NT2/D1 (cell line): ENCODE measurements around the gene NELFB.

Experiments
- DNase-seq: peaks from one replicate; pipeline ENCODE4 v3.0.0-alpha.2; 2011; ENCODE audit warnings: low read depth, low spot score
- H3K27me3 ChIP-seq: 2 replicates; pipeline ENCODE4 v1.6.0; 2011; ENCODE audit warnings: mild to moderate bottlenecking; ENCODE audit not compliant: insufficient read length, insufficient read depth
- H3K36me3 ChIP-seq: 2 replicates; pipeline ENCODE4 v1.6.1; 2011; ENCODE audit warnings: mild to moderate bottlenecking, low read length, mixed read lengths; ENCODE audit not compliant: insufficient read depth, insufficient read length
- H3K4me1 ChIP-seq: 2 replicates; pipeline ENCODE4 v1.5.1; 2011; ENCODE audit not compliant: insufficient read depth, insufficient read length
- H3K4me3 ChIP-seq: 2 replicates; pipeline ENCODE4 v1.5.1; 2011; ENCODE audit warnings: low read depth; ENCODE audit not compliant: insufficient read length
- H3K9ac ChIP-seq: 2 replicates; pipeline ENCODE4 v1.6.0; 2011; ENCODE audit warnings: low read depth; ENCODE audit not compliant: insufficient read length
- H3K9me3 ChIP-seq: 2 replicates; pipeline ENCODE4 v1.5.1; 2011; ENCODE audit warnings: mild to moderate bottlenecking, low read length; ENCODE audit not compliant: insufficient read depth
- SUZ12 ChIP-seq: IDR thresholded peaks from 2 replicates; pipeline ENCODE4 v1.6.1; 2011; ENCODE audit not compliant: insufficient read length, insufficient read depth; ENCODE audit errors: extremely low read depth
- YY1 ChIP-seq: IDR thresholded peaks from 2 replicates; pipeline ENCODE4 v1.6.1; 2011; ENCODE audit not compliant: insufficient read length, insufficient read depth
- ZNF274 ChIP-seq: IDR thresholded peaks from 2 replicates; pipeline ENCODE4 v1.6.1; 2011; ENCODE audit warnings: mild to moderate bottlenecking, low read depth, low read length

NELFB gene

DNA sequence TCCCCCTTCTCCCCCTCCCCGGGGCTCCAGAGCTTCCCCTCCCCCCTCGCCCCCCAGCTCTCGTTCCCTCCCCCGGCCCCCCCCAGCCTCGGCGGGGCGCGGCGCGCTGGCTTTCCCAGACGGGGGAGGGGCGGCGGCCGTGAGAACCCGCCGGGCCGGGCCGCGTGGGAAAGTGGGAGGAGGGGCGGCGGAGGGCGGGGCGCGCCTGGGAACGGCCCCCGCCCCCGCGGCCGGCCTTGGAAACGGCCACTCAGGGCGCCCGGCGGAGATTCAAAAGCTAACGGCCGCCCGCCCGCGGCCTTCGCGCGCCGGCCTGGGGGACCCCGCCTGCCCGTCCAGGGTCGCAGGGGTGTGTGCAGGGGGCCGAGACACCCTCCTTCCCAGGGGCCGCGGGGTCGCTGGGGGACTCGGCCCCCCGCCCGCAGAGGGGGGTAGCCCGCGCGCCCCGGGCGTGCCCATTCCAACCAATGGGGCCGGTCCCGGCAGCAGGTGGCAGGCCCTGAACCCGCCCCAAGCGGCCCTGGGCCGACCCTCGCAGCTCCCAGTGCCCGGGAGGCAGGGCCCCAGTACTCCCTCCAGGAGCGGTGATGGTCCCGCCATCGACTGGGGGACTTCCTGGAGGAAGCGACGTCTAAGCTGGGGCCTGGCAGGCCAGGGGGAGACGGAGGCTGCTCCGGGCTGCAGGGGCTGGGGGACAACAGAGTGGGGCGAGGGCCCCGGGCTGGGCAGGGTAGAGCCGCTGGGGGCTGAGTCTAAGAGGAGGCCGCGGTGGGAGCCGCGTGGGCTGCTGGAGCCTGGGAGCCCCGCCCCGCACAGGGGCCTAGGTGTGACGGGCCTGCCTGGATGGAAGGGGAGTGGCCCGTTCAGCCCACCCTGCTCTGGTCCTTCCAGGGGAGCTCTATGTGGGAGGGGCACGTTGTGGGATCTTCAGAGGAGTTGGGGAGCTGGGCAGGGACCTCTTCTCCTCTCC is 61.2 kb downstream of the NELFB start:
- Histone ChIP-seq H3K4me1 (peaks cover 49% of the 10 kb centered on the region), H3K27me3 (no peaks in the 10 kb centered on the region), H3K9me3 (no peaks in the 10 kb centered on the region), H3K9ac (peak overlapping the region; percentile 54), H3K36me3 (no peaks in the 10 kb centered on the region), H3K4me3 (peak overlapping the region; percentile 27)
- no peak for TF ChIP-seq SUZ12
- no peak for TF ChIP-seq ZNF274
- TF ChIP-seq YY1, result no peak
- DNase-seq, result no peak

DNA sequence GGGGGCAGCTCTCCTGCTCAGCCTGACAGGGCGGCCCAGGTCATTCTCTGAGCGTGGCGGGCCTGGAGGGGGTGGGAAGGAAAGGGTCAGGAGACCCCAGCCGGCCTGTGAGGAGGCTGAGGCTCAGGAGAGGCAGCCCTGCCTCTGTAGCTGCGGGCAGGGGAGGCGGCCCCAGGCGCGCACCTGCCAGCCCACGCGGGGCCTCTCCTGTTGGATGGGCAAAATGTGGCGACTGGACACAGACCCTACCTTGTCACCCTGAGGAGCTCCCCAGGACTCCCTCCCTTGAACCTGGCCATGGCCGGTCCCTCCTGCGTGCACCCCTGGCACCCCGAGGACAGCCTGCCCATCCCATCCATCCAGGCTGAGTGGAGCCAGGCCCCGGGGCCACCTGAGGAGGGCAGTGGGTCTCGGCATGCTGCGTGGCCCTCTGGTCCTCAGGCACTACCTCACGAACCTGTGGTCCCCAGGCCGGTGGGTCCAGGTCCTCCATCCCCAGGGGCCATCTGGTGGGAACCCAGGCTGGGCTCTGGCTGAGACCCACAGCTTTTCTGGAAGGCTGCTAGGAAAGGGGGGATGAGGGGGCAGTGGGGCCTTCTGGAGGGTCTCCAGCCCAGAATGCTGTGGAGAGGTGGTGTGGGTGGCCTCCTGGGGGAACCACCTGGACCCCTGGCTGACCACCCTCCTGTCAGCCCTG is 62.0 kb downstream of the NELFB start:
- no peak overlapping the region for H3K4me3 ChIP-seq
- H3K36me3 ChIP-seq, result no peaks in the 10 kb centered on the region
- no peak for DNase-seq
- H3K9me3 ChIP-seq, result no peaks in the 10 kb centered on the region
- H3K4me1 ChIP-seq, result peaks cover 52% of the 10 kb centered on the region
- TF ChIP-seq ZNF274, result no peak
- TF ChIP-seq YY1, result no peak
- no peak for TF ChIP-seq SUZ12
- peak overlapping the region; percentile 54 for H3K9ac ChIP-seq
- peaks cover 7% of the 10 kb centered on the region for H3K27me3 ChIP-seq

DNA sequence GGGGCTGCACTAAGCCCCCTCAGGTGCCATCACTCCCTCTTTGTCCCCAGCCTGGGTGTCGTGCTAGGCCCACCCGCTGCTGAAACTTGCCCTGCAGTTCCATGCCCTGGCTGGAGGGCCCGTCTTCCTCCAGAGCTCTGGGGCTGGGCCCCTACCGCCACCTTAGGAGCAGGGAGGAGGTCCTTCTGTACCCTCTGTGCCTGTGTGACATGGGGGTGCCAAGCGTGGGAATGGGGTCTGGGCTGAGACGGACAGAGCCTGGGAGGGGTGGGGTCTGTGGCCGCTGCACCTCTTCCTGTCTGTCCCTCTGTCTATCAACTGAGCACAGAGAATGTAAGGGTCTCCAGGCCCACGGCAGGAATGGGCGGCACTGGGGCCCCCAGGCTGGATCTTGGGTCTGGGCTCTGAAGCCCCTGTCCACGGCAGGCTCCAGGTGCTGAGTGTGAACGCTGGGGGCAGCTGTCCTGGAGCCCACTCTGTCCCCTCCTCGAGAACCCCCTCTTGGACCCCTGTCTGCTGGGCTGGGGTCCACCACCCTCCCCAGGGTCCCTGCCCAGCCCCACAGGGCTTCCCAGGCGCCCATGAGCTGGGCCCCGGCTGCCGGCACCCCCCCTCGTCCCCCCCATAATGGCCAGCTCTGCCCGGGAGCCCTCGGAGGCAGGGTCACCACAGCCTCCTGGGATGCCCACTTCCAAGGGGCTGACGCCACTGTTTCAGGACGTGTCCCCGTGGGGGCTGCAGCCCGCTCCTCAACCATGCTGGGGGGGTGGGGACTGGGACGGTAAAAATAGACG is 62.8 kb downstream of the NELFB start:
- DNase-seq, result no peak
- Histone ChIP-seq H3K4me3 (no peak overlapping the region), H3K9ac (no peak overlapping the region), H3K9me3 (no peaks in the 10 kb centered on the region), H3K36me3 (no peaks in the 10 kb centered on the region), H3K4me1 (peaks cover 52% of the 10 kb centered on the region), H3K27me3 (peaks cover 10% of the 10 kb centered on the region)
- no peak for TF ChIP-seq ZNF274
- TF ChIP-seq SUZ12, result no peak
- TF ChIP-seq YY1, result no peak

DNA sequence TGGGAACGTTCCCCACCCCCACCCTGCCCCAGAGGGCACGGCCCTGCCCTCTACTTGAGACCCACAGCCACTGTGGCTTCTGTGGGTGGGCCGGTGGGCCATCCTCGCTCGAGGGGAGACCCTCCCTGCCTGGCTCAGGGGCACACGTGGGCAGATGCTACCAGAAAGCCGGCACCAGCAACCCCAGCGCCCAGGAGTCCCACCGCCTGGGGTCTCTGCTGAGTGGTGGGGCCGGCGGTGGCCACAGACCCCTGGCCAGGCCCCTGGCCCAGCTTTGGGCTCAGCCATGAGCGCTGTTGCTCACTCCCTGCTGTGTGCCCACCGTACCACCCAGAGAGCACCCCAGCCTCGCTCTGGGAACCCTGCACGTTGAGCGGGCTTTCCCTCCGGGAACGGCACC is 63.5 kb downstream of the NELFB start:
- peak overlapping the region; percentile 0 for H3K9ac ChIP-seq
- peaks cover 48% of the 10 kb centered on the region for H3K4me1 ChIP-seq
- no peak for TF ChIP-seq YY1
- TF ChIP-seq ZNF274, result no peak
- no peak for TF ChIP-seq SUZ12
- H3K27me3 ChIP-seq, result peaks cover 10% of the 10 kb centered on the region
- no peak for DNase-seq
- no peaks in the 10 kb centered on the region for H3K9me3 ChIP-seq
- no peak overlapping the region for H3K4me3 ChIP-seq
- no peaks in the 10 kb centered on the region for H3K36me3 ChIP-seq

DNA sequence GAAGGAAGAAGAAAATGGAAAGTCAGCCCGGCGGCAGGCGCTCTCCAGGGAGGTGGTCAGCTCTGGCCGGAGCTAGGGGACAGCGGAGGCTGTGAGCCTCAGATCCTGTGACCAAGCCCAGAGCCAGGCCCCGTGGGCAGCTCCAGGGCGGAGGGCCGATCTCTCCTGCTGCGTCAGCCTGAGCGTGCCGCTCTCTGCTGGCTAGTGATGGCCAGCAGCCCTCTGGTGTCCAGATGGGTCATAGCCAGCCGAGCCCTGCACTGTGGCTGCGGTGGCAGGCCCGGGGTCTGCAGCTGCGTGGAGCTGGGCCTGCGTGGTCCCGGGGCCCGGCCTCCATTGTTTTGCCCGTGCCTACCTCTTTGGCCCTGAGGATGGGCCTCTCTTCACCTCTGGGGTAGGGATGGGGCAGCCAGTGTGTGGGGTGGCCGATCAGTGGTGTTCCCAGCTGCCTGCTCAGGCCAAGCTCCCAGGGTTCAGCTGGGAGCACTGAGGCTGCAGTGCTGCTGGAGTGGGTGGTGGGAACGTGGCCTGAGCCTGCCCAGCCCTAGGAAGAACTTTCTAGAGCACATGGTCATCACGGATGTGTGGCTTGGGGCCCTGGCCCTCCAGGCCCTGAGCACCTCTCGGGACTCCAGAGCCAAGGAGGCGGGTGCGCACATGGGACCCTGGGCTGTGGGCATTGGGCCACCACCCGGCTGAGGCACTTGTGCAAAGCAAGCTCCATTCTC is 64.0 kb downstream of the NELFB start:
- H3K9me3 ChIP-seq, result no peaks in the 10 kb centered on the region
- H3K36me3 ChIP-seq, result no peaks in the 10 kb centered on the region
- no peak overlapping the region for H3K4me3 ChIP-seq
- peak overlapping the region; percentile 0 for H3K9ac ChIP-seq
- H3K27me3 ChIP-seq, result peaks cover 10% of the 10 kb centered on the region
- no peak for DNase-seq
- no peak for TF ChIP-seq ZNF274
- peaks cover 44% of the 10 kb centered on the region for H3K4me1 ChIP-seq

DNA sequence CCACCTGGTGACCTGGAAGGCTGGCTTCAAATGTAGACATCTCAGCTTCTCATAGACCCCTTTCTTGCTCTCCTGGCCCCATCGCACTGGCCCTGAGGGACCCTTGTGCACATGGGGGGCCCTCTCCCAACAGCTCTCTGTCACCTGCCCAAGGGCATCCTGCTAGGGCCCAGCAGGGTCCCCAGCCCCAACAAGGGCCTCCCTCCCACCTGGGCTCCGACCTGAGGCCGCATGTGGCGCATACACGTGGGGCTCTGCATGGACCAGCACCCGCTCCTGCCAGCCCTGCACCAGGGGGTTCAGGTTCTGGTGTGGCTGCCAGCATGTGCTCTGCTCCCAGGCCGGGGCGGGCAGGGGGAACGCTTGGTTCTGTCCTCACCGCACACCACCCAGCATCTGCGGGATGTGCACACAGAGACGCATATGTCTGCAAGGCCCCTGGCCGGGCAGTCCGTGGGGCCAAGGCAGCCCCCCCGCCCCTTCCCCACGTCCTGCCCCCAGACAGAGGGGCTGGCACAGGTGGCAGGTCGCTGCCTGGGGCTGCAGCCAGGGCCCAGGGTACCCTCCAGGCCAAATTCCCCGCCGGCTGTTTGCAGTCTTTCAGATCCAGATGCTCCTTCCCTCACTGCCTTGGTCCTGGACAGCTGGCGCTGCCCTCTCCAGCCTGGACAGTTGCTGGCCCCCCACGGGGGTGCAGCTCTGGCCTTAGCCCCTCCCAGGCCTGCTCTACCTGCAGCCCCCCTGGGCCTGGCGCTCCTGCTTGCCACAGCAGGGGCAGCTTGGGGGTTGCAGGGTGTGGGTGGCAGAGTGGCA is 64.8 kb downstream of the NELFB start:
- H3K9ac ChIP-seq, result peak overlapping the region; percentile 33
- no peaks in the 10 kb centered on the region for H3K9me3 ChIP-seq
- peaks cover 10% of the 10 kb centered on the region for H3K27me3 ChIP-seq
- no peak for DNase-seq
- no peaks in the 10 kb centered on the region for H3K36me3 ChIP-seq
- TF ChIP-seq SUZ12 (no peak), YY1 (no peak), ZNF274 (no peak)
- no peak overlapping the region for H3K4me3 ChIP-seq
- peaks cover 40% of the 10 kb centered on the region for H3K4me1 ChIP-seq
